HEK293 (cell line): ENCODE data around the gene EREG.

ENCODE experiments used
- GLIS1 ChIP-seq: fragments of 450-650 bp; formaldehyde crosslinking; IDR thresholded peaks from 2 replicates; pipeline ENCODE4 v1.5.1; 2016; ENCODE audit warnings: missing biosample characterization, missing genetic modification characterization
- TF ChIP-seq, protein P1 (sequence below): fragments of 450-650 bp; formaldehyde crosslinking; IDR thresholded peaks from 2 replicates; pipeline ENCODE4 v1.5.1; 2016; ENCODE audit warnings: missing biosample characterization, missing genetic modification characterization
- TF ChIP-seq, protein P2 (sequence below): fragments of 450-650 bp; formaldehyde crosslinking; IDR thresholded peaks from 2 replicates; pipeline ENCODE4 v1.5.1; 2016; ENCODE audit warnings: missing biosample characterization, missing genetic modification characterization
- TF ChIP-seq, protein P3 (sequence below): fragments of 450-650 bp; formaldehyde crosslinking; IDR thresholded peaks from 2 replicates; pipeline ENCODE4 v1.5.1; 2016; ENCODE audit warnings: missing biosample characterization, missing genetic modification characterization

DNA sequence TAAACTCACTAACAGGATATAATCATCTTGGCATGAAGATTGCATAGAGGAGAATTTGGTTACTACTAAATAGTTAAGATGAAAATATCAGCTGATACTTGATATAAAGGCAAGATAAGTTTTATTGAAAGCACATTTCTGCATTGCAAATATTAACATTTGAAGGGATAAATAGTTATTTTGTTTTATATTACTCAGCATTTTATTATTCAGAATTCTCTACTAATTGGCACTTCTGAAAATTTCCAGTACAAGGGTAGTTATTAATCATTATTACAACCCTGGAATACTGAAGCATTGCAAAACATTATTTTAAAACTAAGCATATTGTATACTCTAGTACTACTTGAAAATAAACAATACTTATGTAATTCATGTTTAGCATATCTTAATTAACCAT lies 47.3 kb downstream of the EREG start:
- TF ChIP-seq, protein P1, sequence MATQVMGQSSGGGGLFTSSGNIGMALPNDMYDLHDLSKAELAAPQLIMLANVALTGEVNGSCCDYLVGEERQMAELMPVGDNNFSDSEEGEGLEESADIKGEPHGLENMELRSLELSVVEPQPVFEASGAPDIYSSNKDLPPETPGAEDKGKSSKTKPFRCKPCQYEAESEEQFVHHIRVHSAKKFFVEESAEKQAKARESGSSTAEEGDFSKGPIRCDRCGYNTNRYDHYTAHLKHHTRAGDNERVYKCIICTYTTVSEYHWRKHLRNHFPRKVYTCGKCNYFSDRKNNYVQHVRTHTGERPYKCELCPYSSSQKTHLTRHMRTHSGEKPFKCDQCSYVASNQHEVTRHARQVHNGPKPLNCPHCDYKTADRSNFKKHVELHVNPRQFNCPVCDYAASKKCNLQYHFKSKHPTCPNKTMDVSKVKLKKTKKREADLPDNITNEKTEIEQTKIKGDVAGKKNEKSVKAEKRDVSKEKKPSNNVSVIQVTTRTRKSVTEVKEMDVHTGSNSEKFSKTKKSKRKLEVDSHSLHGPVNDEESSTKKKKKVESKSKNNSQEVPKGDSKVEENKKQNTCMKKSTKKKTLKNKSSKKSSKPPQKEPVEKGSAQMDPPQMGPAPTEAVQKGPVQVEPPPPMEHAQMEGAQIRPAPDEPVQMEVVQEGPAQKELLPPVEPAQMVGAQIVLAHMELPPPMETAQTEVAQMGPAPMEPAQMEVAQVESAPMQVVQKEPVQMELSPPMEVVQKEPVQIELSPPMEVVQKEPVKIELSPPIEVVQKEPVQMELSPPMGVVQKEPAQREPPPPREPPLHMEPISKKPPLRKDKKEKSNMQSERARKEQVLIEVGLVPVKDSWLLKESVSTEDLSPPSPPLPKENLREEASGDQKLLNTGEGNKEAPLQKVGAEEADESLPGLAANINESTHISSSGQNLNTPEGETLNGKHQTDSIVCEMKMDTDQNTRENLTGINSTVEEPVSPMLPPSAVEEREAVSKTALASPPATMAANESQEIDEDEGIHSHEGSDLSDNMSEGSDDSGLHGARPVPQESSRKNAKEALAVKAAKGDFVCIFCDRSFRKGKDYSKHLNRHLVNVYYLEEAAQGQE (tag by site-specific recombination): no peak
- TF ChIP-seq, protein P2, sequence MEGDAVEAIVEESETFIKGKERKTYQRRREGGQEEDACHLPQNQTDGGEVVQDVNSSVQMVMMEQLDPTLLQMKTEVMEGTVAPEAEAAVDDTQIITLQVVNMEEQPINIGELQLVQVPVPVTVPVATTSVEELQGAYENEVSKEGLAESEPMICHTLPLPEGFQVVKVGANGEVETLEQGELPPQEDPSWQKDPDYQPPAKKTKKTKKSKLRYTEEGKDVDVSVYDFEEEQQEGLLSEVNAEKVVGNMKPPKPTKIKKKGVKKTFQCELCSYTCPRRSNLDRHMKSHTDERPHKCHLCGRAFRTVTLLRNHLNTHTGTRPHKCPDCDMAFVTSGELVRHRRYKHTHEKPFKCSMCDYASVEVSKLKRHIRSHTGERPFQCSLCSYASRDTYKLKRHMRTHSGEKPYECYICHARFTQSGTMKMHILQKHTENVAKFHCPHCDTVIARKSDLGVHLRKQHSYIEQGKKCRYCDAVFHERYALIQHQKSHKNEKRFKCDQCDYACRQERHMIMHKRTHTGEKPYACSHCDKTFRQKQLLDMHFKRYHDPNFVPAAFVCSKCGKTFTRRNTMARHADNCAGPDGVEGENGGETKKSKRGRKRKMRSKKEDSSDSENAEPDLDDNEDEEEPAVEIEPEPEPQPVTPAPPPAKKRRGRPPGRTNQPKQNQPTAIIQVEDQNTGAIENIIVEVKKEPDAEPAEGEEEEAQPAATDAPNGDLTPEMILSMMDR (tag by site-specific recombination): no peak
- TF ChIP-seq, protein P3, sequence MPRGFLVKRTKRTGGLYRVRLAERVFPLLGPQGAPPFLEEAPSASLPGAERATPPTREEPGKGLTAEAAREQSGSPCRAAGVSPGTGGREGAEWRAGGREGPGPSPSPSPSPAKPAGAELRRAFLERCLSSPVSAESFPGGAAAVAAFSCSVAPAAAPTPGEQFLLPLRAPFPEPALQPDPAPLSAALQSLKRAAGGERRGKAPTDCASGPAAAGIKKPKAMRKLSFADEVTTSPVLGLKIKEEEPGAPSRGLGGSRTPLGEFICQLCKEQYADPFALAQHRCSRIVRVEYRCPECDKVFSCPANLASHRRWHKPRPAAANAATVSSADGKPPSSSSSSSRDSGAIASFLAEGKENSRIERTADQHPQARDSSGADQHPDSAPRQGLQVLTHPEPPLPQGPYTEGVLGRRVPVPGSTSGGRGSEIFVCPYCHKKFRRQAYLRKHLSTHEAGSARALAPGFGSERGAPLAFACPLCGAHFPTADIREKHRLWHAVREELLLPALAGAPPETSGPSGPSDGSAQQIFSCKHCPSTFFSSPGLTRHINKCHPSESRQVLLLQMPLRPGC (tag by site-specific recombination): no peak
- TF ChIP-seq GLIS1 (tag by site-specific recombination): no peak
